Endothelial cell of umbilical vein (primary cell): ENCODE measurements around the gene DCC. TPM values are rescaled to one million over a fixed set of nuclear protein-coding genes. Genes with fewer than 3 reads are reported as not detected.

Source experiments
- BruUV-seq: library from RNA; stranded (reverse); fragments of 400-500 nt; replicated peaks from 2 replicates; lab custom pipeline; 2021; lab: Mats Ljungman, UMichigan
- CTCF ChIA-PET: fragments of 300-600, 350-600 bp; sonication (Branson Sonifier 250); formaldehyde crosslinking; loops from one replicate; lab custom pipeline; 2021; ENCODE audit warnings: antibody characterized with exemption, inconsistent platforms; lab: Charles Lee
- POLR2A ChIA-PET: fragments of 300-600, 350-600 bp; sonication (Branson Sonifier 250); formaldehyde crosslinking; loops from one replicate; lab custom pipeline; 2021; ENCODE audit warnings: antibody characterized with exemption, inconsistent platforms; lab: Charles Lee
- DNase-seq: peaks from one replicate; pipeline ENCODE4 v3.0.0-alpha.2; 2011; ENCODE audit warnings: low read depth, low spot score
- FAIRE-seq: peaks from 2 replicates; lab custom pipeline; 2011; peaks lifted over from hg19 to GRCh38; lab: Jason Lieb, UNC
- H2AFZ ChIP-seq: 2 replicates; pipeline ENCODE4 v1.6.0; 2012; ENCODE audit warnings: low read depth, low read length, control low read depth, inconsistent platforms
- H3K27ac ChIP-seq: 2 replicates; pipeline ENCODE4 v1.5.1; 2011; ENCODE audit warnings: low read depth, mild to moderate bottlenecking, control low read depth, low read length, moderate library complexity; ENCODE audit not compliant: insufficient read depth
- H3K27me3 ChIP-seq, 2 experiments: 2 replicates each; pipeline versions ENCODE4 v1.6.0 to v1.6.1; 2011; ENCODE audit warnings: low read length in 2 of 2, mixed read lengths in 1 of 2; ENCODE audit not compliant: control insufficient read depth in 2 of 2, insufficient read depth in 2 of 2
- H3K36me3 ChIP-seq, 2 experiments: 2 replicates in 1 of 2; 3 replicates in 1 of 2; pipeline ENCODE4 v1.5.1; 2011; ENCODE audit warnings: low read length in 2 of 2, mild to moderate bottlenecking in 1 of 2, moderate library complexity in 1 of 2; ENCODE audit not compliant: control insufficient read depth in 2 of 2, insufficient read depth in 2 of 2; ENCODE audit errors: extremely low read depth in 1 of 2
- H3K4me1 ChIP-seq: 3 replicates; pipeline ENCODE4 v1.5.1; 2011; ENCODE audit warnings: mild to moderate bottlenecking, low read length; ENCODE audit not compliant: control insufficient read depth, insufficient read depth; ENCODE audit errors: extremely low read depth
- H3K4me2 ChIP-seq: 2 replicates; pipeline ENCODE4 v1.6.1; 2011; ENCODE audit warnings: low read length, control low read depth, mixed read lengths; ENCODE audit not compliant: insufficient read depth
- H3K4me3 ChIP-seq, 3 experiments: fragments of 200-600 bp in 1 of 3; sonication (generic), shearing (Covaris generic) in 1 of 3; replicated peaks in 1 of 3; 2 replicates each; pipeline ENCODE4 v1.5.1; 2011 to 2016; ENCODE audit warnings: control low read depth in 3 of 3, low read length in 3 of 3, mild to moderate bottlenecking in 2 of 3, inconsistent platforms in 1 of 3, low read depth in 1 of 3, moderate library complexity in 1 of 3; ENCODE audit not compliant: insufficient read depth in 1 of 3
- H3K79me2 ChIP-seq: 2 replicates; pipeline ENCODE4 v1.6.0; 2012; ENCODE audit warnings: low read length, inconsistent platforms; ENCODE audit not compliant: control insufficient read depth, insufficient read depth
- H3K9ac ChIP-seq: replicated peaks from 2 replicates; pipeline ENCODE3; 2011; ENCODE audit warnings: low read length, control low read depth; ENCODE audit not compliant: insufficient read depth; ENCODE audit errors: extremely low read depth
- H3K9me1 ChIP-seq: replicated peaks from 3 replicates; pipeline ENCODE4 v1.6.0; 2011; ENCODE audit warnings: mild to moderate bottlenecking, low read length; ENCODE audit not compliant: control insufficient read depth, insufficient read depth; ENCODE audit errors: extremely low read depth
- H3K9me3 ChIP-seq: replicated peaks from 2 replicates; pipeline ENCODE4 v1.5.1; 2012; ENCODE audit warnings: low read length, inconsistent platforms; ENCODE audit not compliant: control insufficient read depth, insufficient read depth
- H4K20me1 ChIP-seq: replicated peaks from 2 replicates; pipeline ENCODE3; 2011; ENCODE audit warnings: mild to moderate bottlenecking, low read length; ENCODE audit not compliant: control insufficient read depth, insufficient read depth; ENCODE audit errors: extremely low read depth
- EZH2 ChIP-seq: IDR thresholded peaks from 2 replicates; pipeline ENCODE4 v1.6.1; 2012; ENCODE audit warnings: borderline replicate concordance, low read depth, mild to moderate bottlenecking, moderate library complexity, low read length, inconsistent platforms; ENCODE audit not compliant: severe bottlenecking
- FOS ChIP-seq: IDR thresholded peaks from 2 replicates; pipeline ENCODE4 v1.6.1; 2011; ENCODE audit warnings: mild to moderate bottlenecking, low read length, moderate library complexity, borderline replicate concordance; ENCODE audit not compliant: insufficient read depth
- GATA2 ChIP-seq: IDR thresholded peaks from 2 replicates; pipeline ENCODE4 v1.7.0; 2011; ENCODE audit warnings: low read depth, mild to moderate bottlenecking, moderate library complexity, mixed read lengths, low read length; ENCODE audit not compliant: insufficient read length, insufficient read depth
- JUN ChIP-seq: IDR thresholded peaks from 2 replicates; pipeline ENCODE4 v1.6.1; 2011; ENCODE audit warnings: borderline replicate concordance, low read depth; ENCODE audit not compliant: insufficient read length, insufficient read depth
- MYC ChIP-seq: IDR thresholded peaks from one replicate; pipeline ENCODE4 v1.6.1; 2011; ENCODE audit warnings: mild to moderate bottlenecking, low read depth, low read length
- POLR2A ChIP-seq: IDR thresholded peaks from 2 replicates; pipeline ENCODE4 v1.6.1; 2012; ENCODE audit warnings: low read depth, mild to moderate bottlenecking, control low read depth, low read length
- POLR2AphosphoS5 ChIP-seq: IDR thresholded peaks from 2 replicates; pipeline ENCODE4 v1.6.1; 2012; ENCODE audit warnings: low read depth, mild to moderate bottlenecking, control low read depth, low read length, moderate library complexity; ENCODE audit not compliant: insufficient read depth
- dilution Hi-C: fragments of 300-500 bp; cut with MboI; formaldehyde crosslinking; loops from one replicate; pipeline ENCODE4 v1.15.0; 2019; ENCODE audit warnings: low sequenced_read_pairs; ENCODE audit not compliant: extremely low pct_ligation_motif_present
- intact Hi-C: fragments of 100-400 bp; cut with micrococcal nuclease; formaldehyde crosslinking; loops from one replicate; pipeline ENCODE4 v1.10.0; 2022
- polyA plus RNA-seq, 4 experiments: library from polyadenylated mRNA; depleted of rRNA in 3 of 4; stranded (reverse) in 3 of 4; unstranded in 1 of 4; fragments of >200 nt; gene quantifications; 2 replicates each; pipeline versions ENCODE4 v1.2.1 to v1.2.3, GENCODE V29; 2011 to 2012; ENCODE audit warnings: missing spikeins in 1 of 4
- total RNA-seq: library from RNA; stranded (reverse); gene quantifications from 2 replicates; pipeline ENCODE4 v1.2.3, GENCODE V29; 2021
- TF ChIP-seq, protein P1 (sequence below): IDR thresholded peaks from 2 replicates; pipeline ENCODE4 v1.6.1; 2011; ENCODE audit not compliant: insufficient read depth, insufficient read length
- TF ChIP-seq, protein P2 (sequence below), 2 donors: IDR thresholded peaks; 1 replicate in 1 of 2; 2 replicates in 1 of 2; pipeline ENCODE4 v1.5.1; 2011; ENCODE audit warnings: low read length in 2 of 2, mild to moderate bottlenecking in 2 of 2, moderate library complexity in 2 of 2, control low read depth in 1 of 2, inconsistent platforms in 1 of 2, low read depth in 1 of 2; ENCODE audit not compliant: insufficient read depth in 1 of 2; ENCODE audit errors: extremely low read depth in 1 of 2

The DCC gene
- total and polyA plus RNA-seq, 2 donors (not counting 3 experiments of a cell fraction or from before 2014, with no cell fraction given) = not detected

DNA sequence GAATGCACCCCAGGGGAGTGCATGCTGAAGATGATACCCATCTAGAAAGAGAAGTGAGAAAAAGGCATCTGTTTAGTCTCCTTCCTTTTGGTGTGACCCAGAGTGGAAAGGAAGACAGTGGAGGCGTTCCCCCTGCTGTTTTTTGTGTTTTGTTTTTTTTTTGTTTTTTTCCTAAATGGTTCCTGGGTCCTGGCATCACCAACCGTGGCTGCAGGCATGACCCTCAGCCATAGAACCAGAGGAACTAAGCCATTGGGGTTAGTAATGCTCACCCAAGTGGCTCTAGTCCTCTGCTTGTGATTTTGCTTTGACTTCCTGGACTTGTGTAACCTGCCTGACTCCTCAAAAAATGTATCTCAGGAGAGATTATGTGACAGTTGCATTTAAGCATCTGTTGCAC lies 451.3 kb downstream of the DCC start:
- H4K20me1 ChIP-seq = no peaks in the 10 kb centered on the region
- no TSS peak for BruUV-seq
- no peak overlapping the region for H3K27ac ChIP-seq
- no peaks in the 10 kb centered on the region for H3K9me1 ChIP-seq
- no peaks in the 10 kb centered on the region for H3K27me3 ChIP-seq
- H3K9me3 ChIP-seq = no peaks in the 10 kb centered on the region
- H3K4me1 ChIP-seq = no peaks in the 10 kb centered on the region
- no peak overlapping the region for H3K4me2 ChIP-seq
- H3K79me2 ChIP-seq = no peaks in the 10 kb centered on the region
- CTCF ChIA-PET = no interaction called here
- no peak overlapping the region for H2AFZ ChIP-seq
- dilution Hi-C loops (no loop called here), intact Hi-C loops (no loop called here)
- no peak for DNase-seq
- no peak overlapping the region for H3K4me3 ChIP-seq
- FAIRE-seq = no peak
- H3K36me3 ChIP-seq = no peaks in the 10 kb centered on the region
- no peak overlapping the region for H3K9ac ChIP-seq
- TF ChIP-seq POLR2AphosphoS5 (no peak), FOS (no peak), JUN (no peak), GATA2 (no peak), MYC (no peak)
- TF ChIP-seq, protein P1, sequence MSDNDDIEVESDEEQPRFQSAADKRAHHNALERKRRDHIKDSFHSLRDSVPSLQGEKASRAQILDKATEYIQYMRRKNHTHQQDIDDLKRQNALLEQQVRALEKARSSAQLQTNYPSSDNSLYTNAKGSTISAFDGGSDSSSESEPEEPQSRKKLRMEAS = no peak
- POLR2A ChIA-PET = no interaction called here

DNA sequence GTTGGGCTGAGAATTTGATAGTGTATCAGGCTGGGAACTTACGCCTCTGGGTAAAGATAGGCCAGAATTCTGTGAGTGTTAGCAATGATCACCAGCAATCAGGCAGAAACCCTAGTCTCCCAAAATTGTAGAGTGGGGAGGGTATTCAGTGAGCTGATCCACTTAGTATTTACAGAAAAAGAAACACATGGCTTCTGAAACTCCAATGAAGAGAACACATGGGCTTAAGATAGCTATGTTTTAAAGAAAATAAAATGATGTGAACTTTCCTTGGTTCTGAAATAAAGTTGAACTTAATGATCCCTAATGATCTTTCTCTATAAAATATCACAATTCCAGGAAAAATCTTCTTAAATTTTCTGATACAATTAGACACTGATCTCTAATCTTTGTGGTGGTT lies 472.8 kb downstream of the DCC start:
- Histone ChIP-seq H3K9me1 (no peaks in the 10 kb centered on the region), H3K9ac (no peak overlapping the region), H3K4me1 (no peaks in the 10 kb centered on the region), H3K27ac (no peak overlapping the region), H3K4me2 (no peak overlapping the region), H4K20me1 (no peaks in the 10 kb centered on the region), H2AFZ (no peak overlapping the region), H3K79me2 (no peaks in the 10 kb centered on the region), H3K36me3 (no peaks in the 10 kb centered on the region), H3K4me3 (no peak overlapping the region), H3K9me3 (no peaks in the 10 kb centered on the region), H3K27me3 (no peaks in the 10 kb centered on the region)
- CTCF ChIA-PET = no interaction called here
- FAIRE-seq (no peak), DNase-seq (no peak)
- dilution Hi-C loops (no loop called here), intact Hi-C loops (no loop called here)
- no TSS peak for BruUV-seq
- POLR2A ChIA-PET = no interaction called here
- TF ChIP-seq, protein P1 = no peak
- TF ChIP-seq EZH2 = no peak
- TF ChIP-seq GATA2 = no peak
- TF ChIP-seq MYC = no peak
- TF ChIP-seq, protein P2, sequence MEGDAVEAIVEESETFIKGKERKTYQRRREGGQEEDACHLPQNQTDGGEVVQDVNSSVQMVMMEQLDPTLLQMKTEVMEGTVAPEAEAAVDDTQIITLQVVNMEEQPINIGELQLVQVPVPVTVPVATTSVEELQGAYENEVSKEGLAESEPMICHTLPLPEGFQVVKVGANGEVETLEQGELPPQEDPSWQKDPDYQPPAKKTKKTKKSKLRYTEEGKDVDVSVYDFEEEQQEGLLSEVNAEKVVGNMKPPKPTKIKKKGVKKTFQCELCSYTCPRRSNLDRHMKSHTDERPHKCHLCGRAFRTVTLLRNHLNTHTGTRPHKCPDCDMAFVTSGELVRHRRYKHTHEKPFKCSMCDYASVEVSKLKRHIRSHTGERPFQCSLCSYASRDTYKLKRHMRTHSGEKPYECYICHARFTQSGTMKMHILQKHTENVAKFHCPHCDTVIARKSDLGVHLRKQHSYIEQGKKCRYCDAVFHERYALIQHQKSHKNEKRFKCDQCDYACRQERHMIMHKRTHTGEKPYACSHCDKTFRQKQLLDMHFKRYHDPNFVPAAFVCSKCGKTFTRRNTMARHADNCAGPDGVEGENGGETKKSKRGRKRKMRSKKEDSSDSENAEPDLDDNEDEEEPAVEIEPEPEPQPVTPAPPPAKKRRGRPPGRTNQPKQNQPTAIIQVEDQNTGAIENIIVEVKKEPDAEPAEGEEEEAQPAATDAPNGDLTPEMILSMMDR (IDR thresholded peaks at IDR 0.05; ENCODE audit: extremely low read depth in 1 of 2, insufficient read depth in 1 of 2, low read depth in 1 of 2, low read length in 2 of 2) = no peak
- TF ChIP-seq POLR2A = no peak
- no peak for TF ChIP-seq POLR2AphosphoS5
- no peak for TF ChIP-seq FOS
- no peak for TF ChIP-seq JUN
